GM19240 (cell line): ENCODE data around the gene RPL29.

ENCODE experiments used
- DNase-seq: peaks from one replicate; pipeline ENCODE4 v3.0.0; 2011; ENCODE audit warnings: low spot score; ENCODE audit not compliant: insufficient read length

Gene RPL29

GRCh38 chr3:51966016-51966415 lies 29.7 kb downstream of the RPL29 start:
- DNase-seq = no peak

GRCh38 chr3:51964521-51964920 lies 31.2 kb downstream of the RPL29 start:
- no peak for DNase-seq

GRCh38 chr3:51963951-51964451 lies 31.7 kb downstream of the RPL29 start:
- DNase-seq = no peak

GRCh38 chr3:51962854-51963530 lies 32.7 kb downstream of the RPL29 start:
- DNase-seq = no peak

- DNase-seq = no peak
These were observed 33.8 kb downstream of the RPL29 start for GRCh38 chr3:51961602-51962569.

GRCh38 chr3:51961011-51961410 lies 34.7 kb downstream of the RPL29 start:
- no peak for DNase-seq

GRCh38 chr3:51960386-51960785 lies 35.3 kb downstream of the RPL29 start:
- DNase-seq = no peak

- DNase-seq = no peak
These were observed 36.0 kb downstream of the RPL29 start for GRCh38 chr3:51959651-51960050.

- DNase-seq = no peak
These were observed 36.8 kb downstream of the RPL29 start for GRCh38 chr3:51958603-51959521.

GRCh38 chr3:51957520-51958205 lies 38.0 kb downstream of the RPL29 start:
- DNase-seq = no peak

GRCh38 chr3:51955893-51956770 lies 39.6 kb downstream of the RPL29 start:
- DNase-seq = no peak

- DNase-seq = no peak
These were observed 40.4 kb downstream of the RPL29 start, which contains the start of gene GPR62 for GRCh38 chr3:51955175-51955892. Gene GPR62 (plus strand): TSS chr3:51955381. CDS start chr3:51955653, 272 bp downstream.

GRCh38 chr3:51954713-51955112 lies 41.0 kb downstream of the RPL29 start:
- no peak for DNase-seq

GRCh38 chr3:51954105-51954504 lies 41.6 kb downstream of the RPL29 start:
- DNase-seq = no peak

GRCh38 chr3:51953445-51953844 lies 42.2 kb downstream of the RPL29 start:
- no peak for DNase-seq

GRCh38 chr3:51950899-51951298 lies 44.8 kb downstream of the RPL29 start:
- DNase-seq = no peak

GRCh38 chr3:51949121-51949520 lies 46.6 kb downstream of the RPL29 start:
- no peak for DNase-seq

GRCh38 chr3:51948016-51948580 lies 47.6 kb downstream of the RPL29 start:
- no peak for DNase-seq
